Epithelial cell of proximal tubule (primary cell): ENCODE data around the gene ZNRF3. TPM values are rescaled to one million over a fixed set of nuclear protein-coding genes. Genes with fewer than 3 reads are reported as not detected.

ENCODE experiments used
- DNase-seq: peaks from one replicate; pipeline ENCODE4 v3.0.0-alpha.2; 2011; ENCODE audit warnings: low read depth
- H3K4me3 ChIP-seq: 2 replicates; pipeline ENCODE4 v1.5.1; 2011; ENCODE audit warnings: low read depth, mild to moderate bottlenecking, low read length
- CTCF ChIP-seq: conservative IDR thresholded peaks from 2 replicates; pipeline ENCODE4 v1.5.1; 2012; ENCODE audit warnings: low read depth, mild to moderate bottlenecking, low read length
- total RNA-seq: library from RNA; depleted of rRNA; stranded (reverse); fragments of >200 nt; gene quantifications from 2 replicates; pipeline ENCODE4 v1.2.3, GENCODE V29; 2015

The ZNRF3 gene
- total RNA-seq, 1 donor from 2014 or later, result 15.6 TPM

- DNase-seq, result no peak
- TF ChIP-seq CTCF, result no peak
- no peak overlapping the region for H3K4me3 ChIP-seq
These were observed 86.2 kb downstream of the ZNRF3 start for GRCh38 chr22:28969401-28970168.

GRCh38 chr22:28973352-28973751, 90.0 kb downstream of the ZNRF3 start:
- TF ChIP-seq CTCF, result no peak
- H3K4me3 ChIP-seq, result no peak overlapping the region
- DNase-seq, result no peak

- TF ChIP-seq CTCF, result no peak
- DNase-seq, result no peak
- H3K4me3 ChIP-seq, result peak overlapping the region; percentile 31
These were observed 93.7 kb downstream of the ZNRF3 start for GRCh38 chr22:28977060-28977459.

GRCh38 chr22:28977481-28977971, 94.2 kb downstream of the ZNRF3 start:
- TF ChIP-seq CTCF, result peak; percentile 33
- no peak for DNase-seq
- peak overlapping the region; percentile 31 for H3K4me3 ChIP-seq

- H3K4me3 ChIP-seq, result peak overlapping the region; percentile 31
- DNase-seq, result no peak
- no peak for TF ChIP-seq CTCF
These were observed 94.8 kb downstream of the ZNRF3 start for GRCh38 chr22:28978158-28978557.

GRCh38 chr22:28978863-28979796, 95.8 kb downstream of the ZNRF3 start:
- H3K4me3 ChIP-seq, result no peak overlapping the region
- DNase-seq, result no peak
- no peak for TF ChIP-seq CTCF
